ENCODE data around the gene HPGDS. TPM values are rescaled to one million over a fixed set of nuclear protein-coding genes. Genes with fewer than 3 reads are reported as not detected.

Gene HPGDS
- total and polyA plus RNA-seq, 2 of the 13 experiments (the other 11 are each of a cell fraction or from before 2014, with no cell fraction given), result not detected

DNA sequence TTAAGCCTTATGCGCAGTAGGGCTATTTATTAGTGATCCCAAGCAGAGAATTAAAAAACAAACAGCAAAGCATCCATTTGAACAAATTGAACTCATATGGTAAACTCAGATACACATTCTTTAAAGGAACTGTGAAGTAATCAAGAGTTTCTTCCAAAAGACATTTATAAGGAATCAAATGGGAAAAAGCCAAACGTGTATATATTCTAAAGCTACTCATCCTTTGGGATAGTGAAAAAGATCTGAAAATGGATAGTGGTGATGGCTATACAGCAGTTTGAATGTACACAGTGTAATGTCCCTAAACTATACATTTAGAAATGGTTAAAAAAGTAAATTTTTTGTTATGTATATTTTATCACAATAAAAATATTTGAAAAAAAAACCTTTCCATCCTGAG lies 16.6 kb upstream of the HPGDS start (continued):
- TF ChIP-seq, protein P1, sequence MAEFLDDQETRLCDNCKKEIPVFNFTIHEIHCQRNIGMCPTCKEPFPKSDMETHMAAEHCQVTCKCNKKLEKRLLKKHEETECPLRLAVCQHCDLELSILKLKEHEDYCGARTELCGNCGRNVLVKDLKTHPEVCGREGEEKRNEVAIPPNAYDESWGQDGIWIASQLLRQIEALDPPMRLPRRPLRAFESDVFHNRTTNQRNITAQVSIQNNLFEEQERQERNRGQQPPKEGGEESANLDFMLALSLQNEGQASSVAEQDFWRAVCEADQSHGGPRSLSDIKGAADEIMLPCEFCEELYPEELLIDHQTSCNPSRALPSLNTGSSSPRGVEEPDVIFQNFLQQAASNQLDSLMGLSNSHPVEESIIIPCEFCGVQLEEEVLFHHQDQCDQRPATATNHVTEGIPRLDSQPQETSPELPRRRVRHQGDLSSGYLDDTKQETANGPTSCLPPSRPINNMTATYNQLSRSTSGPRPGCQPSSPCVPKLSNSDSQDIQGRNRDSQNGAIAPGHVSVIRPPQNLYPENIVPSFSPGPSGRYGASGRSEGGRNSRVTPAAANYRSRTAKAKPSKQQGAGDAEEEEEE (CRISPR knock-in tag; IDR thresholded peaks at IDR 0.05; ENCODE audit: borderline replicate concordance), result no peak

DNA sequence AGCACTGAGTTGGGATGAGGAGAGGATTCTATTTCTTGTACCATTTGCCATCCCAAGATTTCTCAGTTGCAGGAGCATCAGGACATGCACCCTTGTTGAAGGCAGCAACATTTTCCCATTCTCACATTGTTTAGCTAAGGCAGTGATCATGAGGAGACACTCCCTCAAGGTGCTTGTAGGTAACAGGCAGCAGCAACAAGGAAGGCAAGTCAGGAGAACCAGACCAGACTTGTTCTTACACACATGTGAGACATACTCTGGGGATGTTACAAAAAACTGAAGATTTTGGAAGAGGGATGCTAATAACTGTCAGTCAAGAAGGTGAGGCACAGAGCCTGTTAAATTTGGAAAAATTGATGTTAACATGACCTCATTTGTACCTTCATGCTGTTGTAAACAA lies 15.5 kb upstream of the HPGDS start:
- CTCF ChIA-PET (ENCODE audit: low intra/inter-chr PET ratio, low total read pairs), result no interaction called here
- POLR2A ChIA-PET, result no interaction called here
- in situ Hi-C loops (cut with HindIII; ENCODE audit: extremely low pct_ligation_motif_present, low pct_unique_long_range_greater_than_20kb), result no loop called here
- TF ChIP-seq, protein P2, sequence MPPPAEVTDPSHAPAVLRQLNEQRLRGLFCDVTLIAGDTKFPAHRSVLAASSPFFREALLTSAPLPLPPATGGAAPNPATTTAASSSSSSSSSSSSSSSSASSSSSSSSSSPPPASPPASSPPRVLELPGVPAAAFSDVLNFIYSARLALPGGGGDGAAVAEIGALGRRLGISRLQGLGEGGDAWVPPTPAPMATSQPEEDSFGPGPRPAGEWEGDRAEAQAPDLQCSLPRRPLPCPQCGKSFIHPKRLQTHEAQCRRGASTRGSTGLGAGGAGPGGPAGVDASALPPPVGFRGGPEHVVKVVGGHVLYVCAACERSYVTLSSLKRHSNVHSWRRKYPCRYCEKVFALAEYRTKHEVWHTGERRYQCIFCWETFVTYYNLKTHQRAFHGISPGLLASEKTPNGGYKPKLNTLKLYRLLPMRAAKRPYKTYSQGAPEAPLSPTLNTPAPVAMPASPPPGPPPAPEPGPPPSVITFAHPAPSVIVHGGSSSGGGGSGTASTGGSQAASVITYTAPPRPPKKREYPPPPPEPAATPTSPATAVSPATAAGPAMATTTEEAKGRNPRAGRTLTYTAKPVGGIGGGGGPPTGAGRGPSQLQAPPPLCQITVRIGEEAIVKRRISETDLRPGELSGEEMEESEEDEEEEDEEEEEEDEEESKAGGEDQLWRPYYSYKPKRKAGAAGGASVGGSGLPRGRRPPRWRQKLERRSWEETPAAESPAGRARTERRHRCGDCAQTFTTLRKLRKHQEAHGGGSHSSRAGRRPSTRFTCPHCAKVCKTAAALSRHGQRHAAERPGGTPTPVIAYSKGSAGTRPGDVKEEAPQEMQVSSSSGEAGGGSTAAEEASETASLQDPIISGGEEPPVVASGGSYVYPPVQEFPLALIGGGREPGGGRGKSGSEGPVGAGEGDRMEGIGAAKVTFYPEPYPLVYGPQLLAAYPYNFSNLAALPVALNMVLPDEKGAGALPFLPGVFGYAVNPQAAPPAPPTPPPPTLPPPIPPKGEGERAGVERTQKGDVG (CRISPR knock-in tag; IDR thresholded peaks at IDR 0.05; ENCODE audit: borderline replicate concordance), result no peak
- TF ChIP-seq RBM22 (optimal IDR thresholded peaks at IDR 0.05; ENCODE audit: low read length) (no peak), ZNF782 (CRISPR knock-in tag; IDR thresholded peaks at IDR 0.05; ENCODE audit: borderline replicate concordance) (no peak), HNF4G (IDR thresholded peaks at IDR 0.05; ENCODE audit: borderline replicate concordance, low read depth, low read length) (no peak), HNF4G (CRISPR knock-in tag; IDR thresholded peaks at IDR 0.05; ENCODE audit: borderline replicate concordance, low read depth) (no peak), SMARCE1 (IDR thresholded peaks at IDR 0.05; ENCODE audit: borderline replicate concordance) (no peak), HNRNPL (IDR thresholded peaks at IDR 0.05; ENCODE audit: low read depth, low read length) (no peak), ZSCAN20 (CRISPR knock-in tag; IDR thresholded peaks at IDR 0.05; ENCODE audit: borderline replicate concordance) (no peak), ATAD3A (CRISPR knock-in tag; IDR thresholded peaks at IDR 0.05) (no peak), ZNF569 (CRISPR knock-in tag; IDR thresholded peaks at IDR 0.05; ENCODE audit: borderline replicate concordance) (no peak), NFE2L1 (CRISPR knock-in tag; IDR thresholded peaks at IDR 0.05; ENCODE audit: borderline replicate concordance) (no peak), ZNF326 (CRISPR knock-in tag; IDR thresholded peaks at IDR 0.05; ENCODE audit: borderline replicate concordance) (no peak), SYNCRIP (IDR thresholded peaks at IDR 0.05; ENCODE audit: insufficient read depth, low read depth, low read length) (no peak), ZNF549 (CRISPR knock-in tag; IDR thresholded peaks at IDR 0.05) (no peak), ZNF879 (CRISPR knock-in tag; IDR thresholded peaks at IDR 0.05) (no peak), HCFC1 (IDR thresholded peaks at IDR 0.05; ENCODE audit: low read depth, low read length) (no peak)
- no peak overlapping the region for H3K4me2 ChIP-seq (ENCODE audit: low read depth, low read length)
- H3K27ac ChIP-seq (ENCODE audit: extremely low read length, insufficient read depth, low read length), result no peak overlapping the region
- no TSS peak for BruUV-seq (replicated peaks)
- ATAC-seq (no peak), DNase-seq (ENCODE audit: low spot score) (no peak), FAIRE-seq (no peak)
- H3K9ac ChIP-seq (ENCODE audit: insufficient read depth, low read depth, low read length), result no peak overlapping the region
- H3K4me1 ChIP-seq (ENCODE audit: insufficient read depth, low read length), result no peaks in the 10 kb centered on the region
- H3K79me2 ChIP-seq (ENCODE audit: insufficient read depth, low read length), result no peaks in the 10 kb centered on the region
- intact Hi-C loops (cut with micrococcal nuclease; ENCODE audit: unreplicated experiment), result no loop called here
- no peaks in the 10 kb centered on the region for H3K27me3 ChIP-seq (ENCODE audit: control insufficient read depth in 1 of 2, insufficient read depth in 2 of 2, low read length in 2 of 2)
- no peaks in the 10 kb centered on the region for H3K9me3 ChIP-seq (ENCODE audit: low read length)
- no peak overlapping the region for H3K4me3 ChIP-seq (replicated peaks in 1 of 3; ENCODE audit: insufficient read depth in 1 of 3, low read depth in 2 of 3, low read length in 3 of 3)
- H3K36me3 ChIP-seq (replicated peaks in 1 of 2; ENCODE audit: control insufficient read depth in 1 of 2, insufficient read depth in 2 of 2, low read length in 2 of 2), result no peaks in the 10 kb centered on the region
- H4K20me1 ChIP-seq (ENCODE audit: insufficient read depth, low read length), result no peaks in the 10 kb centered on the region
- H2AFZ ChIP-seq (ENCODE audit: low read length), result no peak overlapping the region

Measured in HepG2 (cell line).